Superior temporal gyrus (tissue), 1 donor: Measurements from ENCODE around the gene ZNF385A.

Experiments used
- DNase-seq: peaks from one replicate; pipeline ENCODE4 v3.0.0-alpha.2; 2016; ENCODE audit errors: extremely low spot score

Gene ZNF385A, protein sequence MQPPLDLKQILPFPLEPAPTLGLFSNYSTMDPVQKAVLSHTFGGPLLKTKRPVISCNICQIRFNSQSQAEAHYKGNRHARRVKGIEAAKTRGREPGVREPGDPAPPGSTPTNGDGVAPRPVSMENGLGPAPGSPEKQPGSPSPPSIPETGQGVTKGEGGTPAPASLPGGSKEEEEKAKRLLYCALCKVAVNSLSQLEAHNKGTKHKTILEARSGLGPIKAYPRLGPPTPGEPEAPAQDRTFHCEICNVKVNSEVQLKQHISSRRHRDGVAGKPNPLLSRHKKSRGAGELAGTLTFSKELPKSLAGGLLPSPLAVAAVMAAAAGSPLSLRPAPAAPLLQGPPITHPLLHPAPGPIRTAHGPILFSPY

DNA sequence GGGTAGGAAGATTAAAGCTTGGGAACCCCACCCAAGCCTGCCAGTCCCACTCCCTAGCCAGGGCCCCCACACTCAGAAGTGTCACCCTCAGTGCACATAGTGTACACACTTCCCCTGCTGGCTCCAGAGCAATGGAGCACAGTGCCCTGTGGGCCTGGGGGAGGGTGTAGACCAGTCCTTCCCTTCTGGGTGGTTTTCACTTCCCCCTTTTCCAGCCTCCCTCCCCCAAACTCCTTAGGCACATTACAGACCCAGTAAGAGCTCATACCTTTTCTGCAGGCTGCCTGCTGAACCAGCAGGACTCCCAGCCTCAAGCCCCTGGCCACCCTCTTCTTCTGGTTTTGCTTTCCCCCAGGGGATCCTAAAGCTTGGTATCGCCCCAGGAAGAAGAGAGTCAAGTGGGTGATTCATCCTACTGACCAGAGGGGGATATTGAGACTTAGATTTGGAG is at the start of gene ZNF385A:
TSS of gene ZNF385A (minus strand) at position 143 of the 451 bp plus-strand sequence. CDS start 219 bp downstream, outside the sequence.
- DNase-seq: peak; percentile 15

DNA sequence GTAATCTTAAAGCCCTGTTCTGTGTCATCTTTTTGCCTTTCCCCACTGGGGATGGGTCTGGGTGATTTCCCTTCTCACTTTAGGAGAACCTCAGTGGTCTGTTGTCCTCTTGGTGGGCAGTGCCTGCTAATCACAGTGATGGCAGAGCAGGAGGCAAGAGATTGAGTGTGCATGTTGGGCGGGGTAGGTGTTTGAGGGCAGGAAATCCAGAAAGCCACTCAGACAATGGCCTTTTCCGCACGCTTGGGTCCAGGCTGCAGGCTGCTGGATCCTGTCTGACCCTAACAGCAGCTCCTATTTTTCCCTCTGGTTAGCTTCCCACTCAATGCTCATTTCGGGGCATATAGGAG is 48.3 kb upstream of the ZNF385A start:
- DNase-seq: no peak

DNA sequence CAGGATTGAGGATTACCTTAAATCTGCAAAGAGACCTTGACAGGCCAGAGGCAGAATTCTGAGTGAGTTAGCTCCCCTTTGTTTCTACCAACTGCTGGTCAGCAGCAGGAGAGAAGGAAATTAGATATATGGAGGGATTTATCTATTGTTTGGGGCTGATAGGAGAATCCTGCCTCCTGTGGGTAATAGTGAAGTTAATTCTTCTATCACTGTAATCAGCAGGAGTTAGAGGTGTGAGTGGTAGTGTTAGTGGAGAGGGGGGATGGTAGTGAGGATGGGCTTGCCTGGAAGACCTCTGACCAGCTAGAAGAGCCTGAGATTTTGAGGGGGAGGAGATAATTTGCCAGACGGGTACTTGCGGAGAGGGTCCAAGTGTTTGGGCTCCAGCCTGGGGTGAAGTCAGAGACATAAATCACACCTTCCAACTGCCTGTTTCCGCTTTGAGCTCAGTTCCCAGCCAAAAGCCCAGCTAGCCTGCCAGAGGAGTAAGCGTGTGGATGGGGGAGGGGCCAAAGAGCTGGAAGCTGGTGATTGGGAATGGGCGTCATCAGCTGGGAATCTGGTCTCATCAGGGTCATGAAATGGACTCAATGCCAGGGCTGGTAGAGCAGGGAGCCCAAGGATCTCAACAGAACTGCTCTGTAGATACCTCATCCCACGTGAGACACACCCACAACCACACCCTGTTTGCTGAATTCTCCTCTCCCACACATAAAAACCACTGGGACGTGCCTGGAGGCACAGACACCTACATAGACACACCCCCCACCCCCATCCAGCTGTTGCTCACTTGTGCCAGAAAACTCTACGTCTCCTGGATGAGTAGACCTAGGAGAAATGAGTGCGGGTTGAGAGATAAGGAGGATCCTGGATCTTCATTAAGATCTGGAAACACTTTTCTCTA is 47.6 kb upstream of the ZNF385A start:
- DNase-seq: no peak

GRCh38 chr12:54430471-54431069 is 46.0 kb upstream of the ZNF385A start:
- no peak for DNase-seq

GRCh38 chr12:54429014-54429471 is 44.5 kb upstream of the ZNF385A start:
- no peak for DNase-seq

GRCh38 chr12:54428050-54429013 is 43.8 kb upstream of the ZNF385A start:
- DNase-seq: no peak

GRCh38 chr12:54427106-54427505 is 42.6 kb upstream of the ZNF385A start:
- no peak for DNase-seq

- no peak for DNase-seq
Measured at GRCh38 chr12:54426690-54427089, 42.2 kb upstream of the ZNF385A start.

GRCh38 chr12:54425702-54426101 is 41.2 kb upstream of the ZNF385A start:
- DNase-seq: no peak

DNA sequence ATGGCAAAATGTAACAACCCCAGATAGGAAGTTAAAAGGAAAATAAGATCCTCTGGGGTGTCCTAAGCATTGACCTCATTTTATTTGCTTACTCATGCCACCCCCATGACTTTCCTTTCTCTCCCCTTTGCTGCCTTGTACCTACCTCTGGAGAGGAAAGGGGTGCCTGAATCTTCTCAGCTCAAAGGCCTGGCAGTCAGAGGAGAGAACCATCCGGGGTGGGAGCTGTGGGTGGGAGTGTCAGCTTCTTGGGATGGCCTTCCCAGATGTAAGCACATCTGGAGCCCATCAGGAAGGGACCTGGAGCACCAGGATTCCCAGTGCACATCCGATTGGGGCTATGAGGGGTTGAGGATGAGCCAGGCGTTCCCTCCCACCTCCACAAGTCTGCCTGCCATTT is 39.7 kb upstream of the ZNF385A start:
- DNase-seq: no peak

DNA sequence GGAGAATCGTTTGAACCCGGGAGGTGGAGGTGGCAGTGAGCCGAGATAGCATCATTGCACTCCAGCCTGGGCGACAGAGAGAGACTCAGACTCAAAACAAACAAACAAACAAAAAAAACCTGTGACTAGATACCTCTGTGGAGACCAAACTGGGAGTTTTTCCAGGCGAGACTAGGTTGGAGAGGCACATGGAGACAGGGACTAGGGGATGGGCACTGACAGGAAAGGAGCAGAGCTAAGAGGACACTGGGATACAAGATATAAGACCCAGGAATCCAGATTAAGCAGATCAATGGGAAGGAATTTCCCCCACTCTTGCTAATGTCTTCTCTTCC is 39.2 kb upstream of the ZNF385A start:
- no peak for DNase-seq

DNA sequence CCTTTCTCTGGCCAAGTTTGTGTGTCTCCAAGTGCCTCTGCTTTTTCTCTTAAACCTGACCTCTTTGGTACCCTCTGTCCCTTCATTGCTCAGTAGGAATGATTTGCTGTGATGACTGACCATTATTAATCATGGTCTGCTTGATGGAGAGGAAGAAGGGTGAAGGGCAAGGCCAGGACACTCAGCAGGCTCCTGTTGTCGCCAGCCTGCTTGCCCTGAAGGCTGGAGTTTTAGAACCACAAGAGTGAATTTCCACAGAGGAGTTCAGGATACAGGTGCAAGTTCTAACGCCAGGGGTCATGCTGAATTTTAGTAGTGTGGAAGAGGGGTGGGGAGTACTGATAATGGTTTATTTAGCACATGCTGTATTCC is 37.3 kb upstream of the ZNF385A start:
- no peak for DNase-seq

DNA sequence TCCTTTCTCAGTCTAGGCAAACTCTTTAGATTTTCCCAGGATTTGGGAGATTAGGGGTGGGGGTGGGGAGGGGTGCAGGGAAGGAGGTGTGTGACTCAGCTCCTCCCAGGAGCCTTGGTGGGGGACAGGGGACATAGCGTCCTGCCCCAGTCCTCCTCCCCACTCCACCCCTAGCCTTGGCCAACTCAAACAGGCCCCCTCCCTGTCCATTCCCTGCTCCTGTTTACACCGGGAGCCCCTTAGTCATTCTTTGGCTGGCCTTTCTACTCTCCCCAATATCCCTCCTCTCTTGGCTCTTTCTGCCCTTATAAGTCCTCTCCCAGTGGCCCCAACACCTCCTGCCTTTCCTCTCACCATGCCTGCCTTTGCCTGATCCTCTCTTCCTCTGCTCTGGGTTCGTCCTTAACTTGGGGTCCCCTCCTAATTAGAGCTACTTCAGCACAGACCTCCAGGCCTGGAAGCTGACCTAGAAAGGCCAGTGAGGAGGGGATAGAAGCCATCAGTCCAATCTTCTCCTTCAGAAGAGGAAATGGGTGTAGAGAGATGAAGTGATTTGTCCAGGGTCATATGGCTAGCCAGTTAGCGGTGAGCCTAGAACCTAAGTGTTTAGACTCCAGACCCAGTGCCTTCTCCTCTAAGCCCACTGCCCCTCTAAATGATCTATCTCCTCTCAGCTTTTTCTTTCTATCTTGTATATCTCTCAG is 36.8 kb upstream of the ZNF385A start:
- no peak for DNase-seq

GRCh38 chr12:54420766-54421144 is 36.2 kb upstream of the ZNF385A start:
- no peak for DNase-seq

- no peak for DNase-seq
Measured at GRCh38 chr12:54419088-54419887, 34.8 kb upstream of the ZNF385A start, which contains the start of gene ITGA5. Gene ITGA5 (minus strand): TSS chr12:54419266. CDS start chr12:54419198, 68 bp downstream.

- no peak for DNase-seq
Measured at GRCh38 chr12:54418441-54419087, 34.0 kb upstream of the ZNF385A start.

- DNase-seq: no peak
Measured at GRCh38 chr12:54417712-54418440, 33.3 kb upstream of the ZNF385A start.
